C4-2B (cell line): ENCODE measurements around the gene KCNMA1.

Experiments
- CTCF ChIP-seq: fragments of 450-650 bp; conservative IDR thresholded peaks from 2 replicates; pipeline ENCODE4 v1.5.1; 2017; ENCODE audit warnings: mild to moderate bottlenecking
- ZFX ChIP-seq: fragments of 450-650 bp; IDR thresholded peaks from 2 replicates; pipeline ENCODE4 v1.6.1; 2017

- no peak for TF ChIP-seq CTCF
- TF ChIP-seq ZFX, result no peak
Observed at GRCh38 chr10:77371848-77372799, 265.5 kb downstream of the KCNMA1 start.
